GM21360 (cell line): Measurements from ENCODE around the gene DQX1.
A peak's percentile ranks its signal among the peaks of the same experiment; 100 is the strongest.

ENCODE experiments used
- ATAC-seq: cut with Tn5 transposase; IDR thresholded peaks from one replicate; pipeline ENCODE4 v1.9.1; 2021; ENCODE audit warnings: mild to moderate bottlenecking, moderate library complexity; ENCODE audit not compliant: unreplicated experiment

DQX1 gene

GRCh38 chr2:74512744-74513604, 13.1 kb downstream of the DQX1 start:
- ATAC-seq: no peak

GRCh38 chr2:74511104-74511989, 14.7 kb downstream of the DQX1 start:
- no peak for ATAC-seq

GRCh38 chr2:74510272-74510671, 15.8 kb downstream of the DQX1 start:
- ATAC-seq: no peak

- peak; percentile 17 for ATAC-seq
Observed at GRCh38 chr2:74507926-74508520, 18.0 kb downstream of the DQX1 start.

GRCh38 chr2:74507145-74507925, 18.7 kb downstream of the DQX1 start, which contains the start of gene PCGF1:
Gene PCGF1 (minus strand): TSS chr2:74507695. CDS start chr2:74507668, 27 bp downstream.
- ATAC-seq: peak; percentile 80

GRCh38 chr2:74505448-74506246, 20.4 kb downstream of the DQX1 start:
- ATAC-seq: no peak

GRCh38 chr2:74504591-74504990, 21.4 kb downstream of the DQX1 start:
- no peak for ATAC-seq

- no peak for ATAC-seq
Observed at GRCh38 chr2:74503506-74504475, 22.2 kb downstream of the DQX1 start.

GRCh38 chr2:74502720-74503505, 23.1 kb downstream of the DQX1 start:
- ATAC-seq: no peak

GRCh38 chr2:74502147-74502719, 23.8 kb downstream of the DQX1 start:
- ATAC-seq: no peak

- no peak for ATAC-seq
Observed at GRCh38 chr2:74501335-74502071, 24.5 kb downstream of the DQX1 start.

GRCh38 chr2:74500578-74500946, 25.5 kb downstream of the DQX1 start:
- no peak for ATAC-seq

- ATAC-seq: no peak
Observed at GRCh38 chr2:74499940-74500577, 26.0 kb downstream of the DQX1 start.

GRCh38 chr2:74499267-74499939, 26.6 kb downstream of the DQX1 start, which contains the start of gene LBX2:
Gene LBX2 (minus strand): TSS chr2:74499603. CDS start chr2:74499537, 66 bp downstream.
- no peak for ATAC-seq

GRCh38 chr2:74498500-74499266, 27.3 kb downstream of the DQX1 start:
- no peak for ATAC-seq
